ENCODE measurements around the gene LOXL1.

Gene LOXL1

GRCh38 chr15:73899197-73900094 is 26.8 kb upstream of the LOXL1 start:
- DNase-seq (ENCODE audit: low spot score) = no peak

GRCh38 chr15:73900095-73900712 is 26.1 kb upstream of the LOXL1 start:
- no peak for DNase-seq (ENCODE audit: low spot score)

- no peak for DNase-seq (ENCODE audit: low spot score)
Observed at GRCh38 chr15:73901126-73901810, 25.0 kb upstream of the LOXL1 start.

GRCh38 chr15:73902121-73903020 is 23.9 kb upstream of the LOXL1 start:
- no peak for DNase-seq (ENCODE audit: low spot score)

GRCh38 chr15:73904026-73904815 is 22.0 kb upstream of the LOXL1 start:
- DNase-seq (ENCODE audit: low spot score) = no peak

- no peak for DNase-seq (ENCODE audit: low spot score)
Observed at GRCh38 chr15:73905225-73905827, 20.9 kb upstream of the LOXL1 start.

- DNase-seq (ENCODE audit: low spot score) = no peak
Observed at GRCh38 chr15:73906346-73907034, 19.8 kb upstream of the LOXL1 start.

- no peak for DNase-seq (ENCODE audit: low spot score)
Observed at GRCh38 chr15:73907035-73907408, 19.2 kb upstream of the LOXL1 start.

GRCh38 chr15:73908030-73908821 is 18.0 kb upstream of the LOXL1 start:
- peak; percentile 82 for DNase-seq (ENCODE audit: low spot score)

- no peak for DNase-seq (ENCODE audit: low spot score)
Observed at GRCh38 chr15:73908822-73909122, 17.5 kb upstream of the LOXL1 start.

GRCh38 chr15:73909651-73910050 is 16.6 kb upstream of the LOXL1 start:
- DNase-seq (ENCODE audit: low spot score) = no peak

GRCh38 chr15:73910522-73911303 is 15.5 kb upstream of the LOXL1 start:
- DNase-seq (ENCODE audit: low spot score) = no peak

- DNase-seq (ENCODE audit: low spot score) = no peak
Observed at GRCh38 chr15:73912030-73912596, 14.1 kb upstream of the LOXL1 start.

GRCh38 chr15:73914145-73914544 is 12.1 kb upstream of the LOXL1 start:
- no peak for DNase-seq (ENCODE audit: low spot score)

- no peak for DNase-seq (ENCODE audit: low spot score)
Observed at GRCh38 chr15:73915082-73915481, 11.2 kb upstream of the LOXL1 start.

- DNase-seq (ENCODE audit: low spot score) = no peak
Observed at GRCh38 chr15:73918784-73919183, 7.5 kb upstream of the LOXL1 start.

GRCh38 chr15:73919706-73920105 is 6.6 kb upstream of the LOXL1 start:
- DNase-seq (ENCODE audit: low spot score) = no peak

- no peak for DNase-seq (ENCODE audit: low spot score)
Observed at GRCh38 chr15:73921254-73921925, 4.9 kb upstream of the LOXL1 start.

All from HuH-7.5 (cell line).